ENCODE results near the gene CTSD. TPM values are rescaled to one million over a fixed set of nuclear protein-coding genes. Genes with fewer than 3 reads are reported as not detected.

CTSD gene
- total RNA-seq, 3 donors from 2014 or later: 244 to 694 (median 667) TPM

- peak in 1 of 2 donors; percentile 48 for DNase-seq (ENCODE audit: low spot score in 2 of 2)
- Histone ChIP-seq H3K9me3 (peaks cover 0 to 9% of the 10 kb centered on the region in 2 donors), H3K4me3 (no peak overlapping the region), H3K27ac (no peak overlapping the region), H3K4me1 (no peaks in the 10 kb centered on the region), H3K27me3 (no peaks in the 10 kb centered on the region), H3K36me3 (no peaks in the 10 kb centered on the region)
- intact Hi-C loops (cut with DNase I; ENCODE audit: low total_unique reads): no loop called here
- TF ChIP-seq POLR2AphosphoS5 (IDR thresholded peaks at IDR 0.05) (no peak), POLR2A (IDR thresholded peaks at IDR 0.05) (no peak), CTCF (IDR thresholded peaks at IDR 0.05) (no peak)
Observed at GRCh38 chr11:1779034-1779805, 15.5 kb upstream of the CTSD start.

- Histone ChIP-seq H3K9me3 (peaks cover 0 to 9% of the 10 kb centered on the region in 2 donors), H3K27me3 (no peaks in the 10 kb centered on the region), H3K4me1 (no peaks in the 10 kb centered on the region), H3K36me3 (no peaks in the 10 kb centered on the region), H3K4me3 (no peak overlapping the region), H3K27ac (no peak overlapping the region)
- DNase-seq (ENCODE audit: low spot score in 2 of 2): peak in 1 of 2 donors; percentile 41
- no peak for TF ChIP-seq POLR2AphosphoS5 (IDR thresholded peaks at IDR 0.05)
- TF ChIP-seq CTCF (IDR thresholded peaks at IDR 0.05): no peak
- no peak for TF ChIP-seq POLR2A (IDR thresholded peaks at IDR 0.05)
- intact Hi-C loops (cut with DNase I; ENCODE audit: low total_unique reads): no loop called here
Observed at GRCh38 chr11:1778141-1778911, 14.6 kb upstream of the CTSD start.

- Histone ChIP-seq H3K36me3 (no peaks in the 10 kb centered on the region), H3K4me1 (no peaks in the 10 kb centered on the region), H3K9me3 (peaks cover 0 to 9% of the 10 kb centered on the region in 2 donors), H3K4me3 (no peak overlapping the region), H3K27ac (no peak overlapping the region), H3K27me3 (no peaks in the 10 kb centered on the region)
- DNase-seq (ENCODE audit: low spot score in 2 of 2): no peak
- intact Hi-C loops (cut with DNase I; ENCODE audit: low total_unique reads): no loop called here
- TF ChIP-seq POLR2A (IDR thresholded peaks at IDR 0.05) (no peak), POLR2AphosphoS5 (IDR thresholded peaks at IDR 0.05) (no peak), CTCF (IDR thresholded peaks at IDR 0.05) (no peak)
Observed at GRCh38 chr11:1777737-1778136, 14.0 kb upstream of the CTSD start.

- Histone ChIP-seq H3K4me1 (no peaks in the 10 kb centered on the region), H3K9me3 (peaks cover 0 to 9% of the 10 kb centered on the region in 2 donors), H3K27me3 (no peaks in the 10 kb centered on the region), H3K27ac (no peak overlapping the region), H3K36me3 (no peaks in the 10 kb centered on the region), H3K4me3 (no peak overlapping the region)
- intact Hi-C loops (cut with DNase I; ENCODE audit: low total_unique reads): no loop called here
- TF ChIP-seq POLR2A (IDR thresholded peaks at IDR 0.05) (no peak), CTCF (IDR thresholded peaks at IDR 0.05) (no peak), POLR2AphosphoS5 (IDR thresholded peaks at IDR 0.05) (no peak)
- peak in 1 of 2 donors; percentile 47 for DNase-seq (ENCODE audit: low spot score in 2 of 2)
Observed at GRCh38 chr11:1776944-1777715, 13.4 kb upstream of the CTSD start.

Measured in breast epithelium (tissue), 4 donors.